Cardiac septum (tissue), 1 donor: ENCODE results near the gene FAM107B. TPM values are rescaled to one million over a fixed set of nuclear protein-coding genes. Genes with fewer than 3 reads are reported as not detected.
"Not testable (repeated sequence)": the region's sequence is repeated elsewhere in the genome, so short reads cannot be mapped to it uniquely, and the experiment has no call there.

Source experiments
- DNase-seq: peaks from one replicate; pipeline ENCODE4 v3.0.0-alpha.2; 2020; ENCODE audit warnings: low spot score
- intact Hi-C: fragments of 100-400 bp; cut with DNase I; formaldehyde crosslinking; loops from one replicate; pipeline ENCODE4 v1.14.0; 2022
- long read RNA-seq: library from polyadenylated mRNA; unstranded; transcript quantifications from one replicate; pipeline ENCODE4 v2.0.0, GENCODE V29; 2021
- total RNA-seq: library from RNA; stranded (reverse); fragmentation: NEBNext Ultra II Directional; extraction: Animal tissue kit (Norgen Biotek cat#: 25700); gene quantifications from one replicate; pipeline ENCODE4 v1.2.1, GENCODE V29; 2021
- donor health status: DM: no; HTN: no; CAD: no.

Gene FAM107B
- 8.6 TPM for total RNA-seq
- long read RNA-seq, partial matches to known transcripts: 0 of 6 reads
- long read RNA-seq, other reads (novel, unspliced or antisense): 0 of 6 reads

- intact Hi-C loops: no loop called here
- no peak for DNase-seq
Observed at GRCh38 chr10:14774797-14775196, at the start of gene FAM107B. FAM107B (minus strand) TSS chr10:14774897; CDS start chr10:14774663, 234 bp downstream.

GRCh38 chr10:14823966-14824365 lies 49.3 kb upstream of the FAM107B start:
- no peak for DNase-seq
- intact Hi-C loops: loop anchor here (5.0 kb wide), 2 partner anchors 287 to 327 kb away; no protein-coding TSS in a partner anchor

GRCh38 chr10:14822879-14823755 lies 48.4 kb upstream of the FAM107B start:
- DNase-seq: no peak
- intact Hi-C loops: loop anchor here (5.0 kb wide), 2 partner anchors 286 to 326 kb away; no protein-coding TSS in a partner anchor

- intact Hi-C loops: loop anchor here (5.0 kb wide), 2 partner anchors 285 to 325 kb away; no protein-coding TSS in a partner anchor
- no peak for DNase-seq
Observed at GRCh38 chr10:14821635-14822375, 47.1 kb upstream of the FAM107B start.

- intact Hi-C loops: loop anchor here (5.0 kb wide), 2 partner anchors 283 to 323 kb away; no protein-coding TSS in a partner anchor
- no peak for DNase-seq
Observed at GRCh38 chr10:14820775-14821154, 46.1 kb upstream of the FAM107B start.

GRCh38 chr10:14820010-14820774 lies 45.5 kb upstream of the FAM107B start:
- intact Hi-C loops: loop anchor here (5.0 kb wide), 2 partner anchors 283 to 323 kb away; no protein-coding TSS in a partner anchor
- no peak for DNase-seq

- intact Hi-C loops, DNase-seq: not testable (repeated sequence)
Observed at GRCh38 chr10:14816717-14817116, 42.0 kb upstream of the FAM107B start.

- DNase-seq: no peak
- intact Hi-C loops: no loop called here
Observed at GRCh38 chr10:14815681-14816080, 41.0 kb upstream of the FAM107B start.

- intact Hi-C loops: loop anchor here (5.0 kb wide), 1 partner anchor 155 kb away; no protein-coding TSS in a partner anchor
- DNase-seq: no peak
Observed at GRCh38 chr10:14812271-14812670, 37.6 kb upstream of the FAM107B start.

GRCh38 chr10:14810969-14811953 lies 36.6 kb upstream of the FAM107B start:
- intact Hi-C loops: loop anchor here (5.0 kb wide), 1 partner anchor 154 kb away; no protein-coding TSS in a partner anchor
- no peak for DNase-seq

GRCh38 chr10:14806318-14806717 lies 31.6 kb upstream of the FAM107B start:
- intact Hi-C loops: no loop called here

GRCh38 chr10:14803827-14804226 lies 29.1 kb upstream of the FAM107B start:
- no peak for DNase-seq
- intact Hi-C loops: no loop called here

More at GRCh38 chr10:14806318-14806717, 31.6 kb upstream of the FAM107B start:
- DNase-seq: no peak

GRCh38 chr10:14801723-14802122 lies 27.0 kb upstream of the FAM107B start:
- DNase-seq: no peak
- intact Hi-C loops: no loop called here

- intact Hi-C loops: no loop called here
- DNase-seq: no peak
Observed at GRCh38 chr10:14800397-14800796, 25.7 kb upstream of the FAM107B start.

- no peak for DNase-seq
- intact Hi-C loops: no loop called here
Observed at GRCh38 chr10:14798636-14799035, 23.9 kb upstream of the FAM107B start.

GRCh38 chr10:14787938-14788337 lies 13.2 kb upstream of the FAM107B start:
- DNase-seq: no peak
- intact Hi-C loops: no loop called here

- intact Hi-C loops: no loop called here
- DNase-seq: no peak
Observed at GRCh38 chr10:14784459-14785055, 9.9 kb upstream of the FAM107B start.
